Peyer's patch (tissue), 4 donors: ENCODE measurements around the gene KLHL3.

Experiments used
- CTCF ChIP-seq, 6 experiments: fragments of 450-650 bp in 4 of 6; fragments of 200-600 bp in 2 of 6; sonication (generic) in 1 of 6; IDR thresholded peaks; one replicate each; pipeline ENCODE4 v1.5.1; 2017 to 2019; ENCODE audit warnings: antibody characterized with exemption in 6 of 6, mild to moderate bottlenecking in 3 of 6, moderate library complexity in 1 of 6
- POLR2A ChIP-seq, 2 donors: fragments of 450-650 bp; IDR thresholded peaks; one replicate each; pipeline ENCODE4 v1.5.1; 2017; ENCODE audit warnings: antibody characterized with exemption in 2 of 2, mild to moderate bottlenecking in 2 of 2, moderate library complexity in 2 of 2

GRCh38 chr5:137714494-137714893, 21.4 kb downstream of the KLHL3 start:
- TF ChIP-seq CTCF (IDR thresholded peaks at IDR 0.05): no peak
- TF ChIP-seq POLR2A (IDR thresholded peaks at IDR 0.05): no peak
